Cerebellar nuclear complex (tissue), 1 donor: ENCODE measurements around the gene PPM1L.

Source experiments
- DNase-seq, 2 experiments: peaks; one replicate each; lab custom pipeline; 2025; lab: John Stamatoyannopoulos, UW

The PPM1L gene

GRCh38 chr3:160809453-160809852 lies 53.4 kb downstream of the PPM1L start:
- DNase-seq, result no peak

GRCh38 chr3:160810362-160811236 lies 54.6 kb downstream of the PPM1L start:
- DNase-seq, result no peak

- DNase-seq, result no peak
These were observed 55.2 kb downstream of the PPM1L start for GRCh38 chr3:160811237-160811548.

GRCh38 chr3:160812304-160812703 lies 56.3 kb downstream of the PPM1L start:
- no peak for DNase-seq

GRCh38 chr3:160815280-160815679 lies 59.2 kb downstream of the PPM1L start:
- no peak for DNase-seq

GRCh38 chr3:160820022-160820421 lies 64.0 kb downstream of the PPM1L start:
- DNase-seq, result no peak

- no peak for DNase-seq
These were observed 64.4 kb downstream of the PPM1L start for GRCh38 chr3:160820430-160820829.

GRCh38 chr3:160822936-160823335 lies 66.9 kb downstream of the PPM1L start:
- no peak for DNase-seq

GRCh38 chr3:160825311-160825800 lies 69.3 kb downstream of the PPM1L start:
- DNase-seq, result no peak

- DNase-seq, result no peak
These were observed 70.4 kb downstream of the PPM1L start for GRCh38 chr3:160826408-160826807.

- DNase-seq, result no peak
These were observed 71.0 kb downstream of the PPM1L start for GRCh38 chr3:160826991-160827390.

GRCh38 chr3:160827516-160827915 lies 71.5 kb downstream of the PPM1L start:
- DNase-seq, result no peak

- DNase-seq, result no peak
These were observed 72.8 kb downstream of the PPM1L start for GRCh38 chr3:160828880-160829279.

- DNase-seq, result peak in 1 of 2 experiments; percentile 22
These were observed 73.5 kb downstream of the PPM1L start for GRCh38 chr3:160829486-160830009.

GRCh38 chr3:160830796-160831195 lies 74.8 kb downstream of the PPM1L start:
- DNase-seq, result no peak

GRCh38 chr3:160831401-160831800 lies 75.4 kb downstream of the PPM1L start:
- DNase-seq, result no peak

- DNase-seq, result no peak
These were observed 81.5 kb downstream of the PPM1L start for GRCh38 chr3:160837394-160837980.

- DNase-seq, result no peak
These were observed 84.6 kb downstream of the PPM1L start for GRCh38 chr3:160840590-160840989.

GRCh38 chr3:160841455-160841854 lies 85.4 kb downstream of the PPM1L start:
- no peak for DNase-seq

GRCh38 chr3:160842021-160843005 lies 86.3 kb downstream of the PPM1L start:
- DNase-seq, result peak; percentile 40 to 79

GRCh38 chr3:160851629-160852210 lies 95.7 kb downstream of the PPM1L start:
- DNase-seq, result no peak

GRCh38 chr3:160852856-160853255 lies 96.8 kb downstream of the PPM1L start:
- DNase-seq, result no peak
